ENCODE measurements around the gene ARHGEF17.

Gene ARHGEF17

DNA sequence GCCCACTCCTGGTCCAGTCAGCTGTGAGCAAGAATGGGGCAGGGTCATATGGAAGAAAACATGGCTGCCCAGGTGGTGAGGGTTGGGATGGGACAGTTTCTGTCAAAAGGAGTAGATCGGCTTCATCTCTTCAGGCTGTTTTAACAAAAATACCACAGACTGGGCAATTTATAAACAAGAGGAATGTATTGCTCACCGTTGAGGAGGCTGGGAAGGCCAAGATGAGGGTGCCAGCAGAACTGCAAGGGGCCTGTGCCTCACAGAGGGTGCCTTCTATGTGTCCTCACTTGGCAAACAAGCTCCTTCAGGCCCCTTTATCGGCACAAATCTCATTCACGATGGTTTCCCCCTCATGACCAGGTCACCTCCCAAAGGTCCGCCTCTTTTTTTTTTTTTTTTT is 50.0 kb downstream of the ARHGEF17 start:
- DNase-seq (ENCODE audit: low read depth) = no peak

DNA sequence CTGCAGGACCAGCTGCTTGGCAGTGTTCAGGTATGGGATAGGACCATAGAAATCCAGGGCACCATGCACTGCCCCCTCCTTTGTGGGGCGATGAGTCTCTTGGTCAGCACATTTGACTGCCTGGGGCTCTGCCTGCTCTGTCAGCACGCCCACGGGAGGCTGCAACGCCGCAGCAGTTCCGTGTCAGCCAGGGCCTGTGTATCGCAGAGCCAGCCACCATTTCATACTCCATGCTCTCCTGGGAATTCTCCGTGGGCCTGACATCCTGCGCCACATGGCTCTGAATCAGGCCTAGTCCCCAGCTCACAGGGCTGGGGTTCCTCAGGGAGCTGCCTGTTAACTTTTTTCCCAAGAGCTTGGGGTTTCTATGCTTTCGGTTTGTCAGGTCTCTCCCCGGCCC is 51.3 kb downstream of the ARHGEF17 start:
- no peak for DNase-seq (ENCODE audit: low read depth)

DNA sequence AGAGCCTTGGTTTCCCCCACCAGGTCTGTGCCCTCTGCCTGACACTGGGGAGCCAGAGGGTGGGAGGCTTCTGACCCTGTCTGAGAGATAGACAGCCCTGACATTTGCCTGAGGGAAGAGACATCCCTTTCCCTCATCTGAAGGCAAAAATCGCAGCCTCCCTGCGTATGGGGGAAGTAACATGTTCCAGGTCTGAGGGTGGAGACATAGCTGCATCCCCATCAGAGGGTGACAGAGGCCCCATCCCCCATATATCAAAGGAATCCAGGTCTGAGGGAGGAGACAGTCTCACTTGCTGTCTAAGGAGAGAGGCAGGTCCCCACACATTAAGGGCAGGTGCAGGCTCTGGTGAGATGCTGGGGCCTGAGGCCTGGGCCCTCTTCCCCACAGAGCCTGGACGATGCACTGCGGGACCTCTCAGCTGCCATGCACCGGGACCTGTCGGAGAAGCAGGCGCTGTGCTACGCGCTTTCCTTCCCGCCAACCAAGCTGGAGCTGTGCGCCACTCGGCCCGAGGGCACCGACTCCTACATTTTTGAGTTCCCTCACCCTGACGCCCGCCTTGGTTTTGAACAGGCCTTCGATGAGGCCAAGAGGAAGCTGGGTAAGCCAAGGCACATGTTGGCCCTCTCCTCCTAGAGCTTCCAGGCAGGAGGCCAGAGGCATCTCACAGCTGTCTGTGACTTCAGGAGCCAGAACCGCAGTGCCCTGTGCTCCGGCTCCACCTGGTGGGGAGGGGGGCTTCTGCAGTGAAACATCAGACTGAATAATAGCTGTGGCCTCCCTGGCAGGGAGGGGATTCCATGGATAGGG is 52.1 kb downstream of the ARHGEF17 start:
- DNase-seq (ENCODE audit: low read depth) = no peak

DNA sequence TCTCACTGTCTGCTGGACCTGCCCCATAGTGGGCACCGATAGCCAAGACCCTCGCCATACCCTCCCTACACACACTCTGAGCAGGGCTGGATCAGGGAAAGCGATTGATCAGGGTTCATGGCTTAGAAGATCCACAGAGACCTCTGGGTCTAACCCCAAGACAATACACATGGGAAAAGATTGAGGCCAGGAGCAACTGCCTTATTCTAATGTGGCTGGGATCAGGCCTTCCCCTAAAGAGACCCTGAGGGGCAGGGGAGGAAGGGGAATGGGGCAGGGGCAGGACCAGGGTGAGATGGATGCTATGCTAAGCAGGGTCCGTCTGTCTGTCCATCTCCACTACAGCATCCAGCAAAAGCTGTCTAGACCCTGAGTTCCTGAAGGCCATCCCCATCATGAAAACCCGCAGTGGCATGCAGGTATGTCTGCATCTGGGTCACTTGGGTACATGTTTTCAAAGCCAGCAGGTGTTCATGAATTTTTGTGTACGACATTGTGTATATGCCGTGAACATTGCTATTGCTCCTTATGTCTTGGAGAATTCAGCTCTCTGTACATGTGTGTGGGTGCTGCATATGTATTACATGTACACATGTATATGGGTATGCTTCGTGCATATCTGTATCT is 52.8 kb downstream of the ARHGEF17 start:
- DNase-seq (ENCODE audit: low read depth) = no peak

DNA sequence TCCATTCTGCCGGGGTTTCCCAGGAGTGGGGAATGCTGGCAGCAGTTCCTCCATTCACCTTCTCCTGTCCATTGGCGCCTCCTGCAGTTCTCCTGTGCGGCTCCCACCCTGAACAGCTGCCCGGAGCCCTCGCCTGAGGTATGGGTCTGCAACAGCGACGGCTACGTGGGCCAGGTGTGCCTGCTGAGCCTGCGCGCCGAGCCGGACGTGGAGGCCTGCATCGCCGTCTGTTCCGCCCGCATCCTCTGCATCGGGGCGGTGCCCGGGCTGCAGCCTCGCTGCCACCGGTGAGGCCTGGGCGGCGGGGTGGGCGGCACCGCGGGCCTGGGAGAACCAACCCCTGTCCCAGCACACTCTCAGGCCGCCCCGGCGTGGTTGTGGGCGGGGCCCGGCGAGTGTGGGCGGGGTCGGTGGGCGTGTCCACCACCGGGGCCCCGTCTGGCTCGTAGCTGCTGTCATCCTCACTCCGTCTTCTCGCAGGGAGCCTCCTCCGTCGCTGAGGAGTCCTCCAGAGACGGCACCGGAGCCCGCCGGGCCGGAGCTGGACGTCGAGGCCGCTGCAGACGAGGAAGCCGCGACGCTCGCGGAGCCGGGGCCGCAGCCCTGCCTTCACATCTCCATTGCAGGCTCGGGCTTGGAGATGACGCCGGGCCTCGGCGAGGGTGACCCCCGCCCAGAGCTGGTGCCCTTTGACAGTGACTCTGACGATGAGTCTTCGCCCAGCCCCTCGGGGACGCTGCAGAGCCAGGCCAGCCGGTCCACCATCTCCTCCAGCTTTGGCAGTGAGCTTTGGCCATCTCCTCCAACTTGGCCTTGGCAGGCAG is 54.1 kb downstream of the ARHGEF17 start:
- no peak for DNase-seq (ENCODE audit: low read depth)

DNA sequence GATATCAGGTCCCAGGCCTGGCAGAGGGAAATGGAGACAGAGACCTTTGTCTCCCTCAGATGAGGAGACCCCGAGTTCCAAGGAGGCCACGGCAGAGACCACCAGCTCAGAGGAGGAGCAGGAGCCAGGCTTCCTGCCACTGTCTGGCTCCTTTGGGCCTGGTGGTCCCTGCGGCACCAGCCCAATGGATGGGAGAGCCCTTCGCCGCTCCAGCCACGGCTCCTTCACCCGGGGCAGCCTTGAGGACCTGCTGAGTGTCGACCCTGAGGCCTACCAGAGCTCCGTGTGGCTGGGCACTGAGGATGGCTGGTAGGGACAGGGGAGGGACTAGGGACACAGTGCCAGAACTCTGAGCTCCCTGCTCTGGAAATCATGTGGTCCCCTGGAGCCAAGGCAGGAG is 55.1 kb downstream of the ARHGEF17 start:
- no peak for DNase-seq (ENCODE audit: low read depth)

DNA sequence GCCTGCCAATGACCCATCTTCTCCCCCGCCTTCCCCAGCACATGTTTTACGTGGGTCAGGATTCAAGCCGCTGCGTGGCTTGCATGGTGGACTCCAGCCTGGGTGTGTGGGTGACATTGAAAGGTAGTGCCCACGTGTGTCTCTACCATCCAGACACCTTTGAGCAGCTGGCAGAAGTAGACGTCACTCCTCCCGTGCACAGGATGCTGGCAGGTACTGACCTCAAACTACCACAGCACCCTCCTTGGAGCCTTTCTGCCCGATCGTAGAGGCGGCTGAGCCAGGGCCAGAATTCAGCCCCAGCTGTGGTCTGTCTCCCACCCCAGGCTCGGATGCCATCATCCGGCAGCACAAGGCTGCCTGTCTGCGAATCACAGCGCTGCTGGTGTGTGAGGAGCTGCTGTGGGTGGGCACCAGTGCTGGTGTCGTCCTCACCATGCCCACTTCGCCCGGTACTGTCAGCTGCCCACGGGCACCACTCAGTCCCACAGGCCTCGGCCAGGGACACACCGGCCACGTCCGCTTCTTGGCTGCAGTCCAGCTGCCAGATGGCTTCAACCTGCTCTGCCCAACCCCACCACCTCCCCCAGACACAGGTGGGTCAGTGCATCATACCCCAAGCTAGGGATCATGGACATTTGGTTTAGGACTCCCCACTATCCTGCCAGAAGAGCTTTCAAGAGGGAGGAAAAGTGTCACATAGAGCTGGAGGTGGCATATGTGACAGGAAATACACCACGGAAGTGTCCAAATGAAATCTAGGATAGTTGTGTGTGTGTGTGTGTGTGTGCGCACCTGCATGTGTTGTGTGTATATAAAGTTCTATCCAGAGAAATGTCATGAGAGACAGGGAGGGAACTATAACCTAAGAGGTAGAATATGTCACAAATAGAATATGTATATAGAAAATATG is 57.5 kb downstream of the ARHGEF17 start:
- DNase-seq (ENCODE audit: low read depth) = no peak

DNA sequence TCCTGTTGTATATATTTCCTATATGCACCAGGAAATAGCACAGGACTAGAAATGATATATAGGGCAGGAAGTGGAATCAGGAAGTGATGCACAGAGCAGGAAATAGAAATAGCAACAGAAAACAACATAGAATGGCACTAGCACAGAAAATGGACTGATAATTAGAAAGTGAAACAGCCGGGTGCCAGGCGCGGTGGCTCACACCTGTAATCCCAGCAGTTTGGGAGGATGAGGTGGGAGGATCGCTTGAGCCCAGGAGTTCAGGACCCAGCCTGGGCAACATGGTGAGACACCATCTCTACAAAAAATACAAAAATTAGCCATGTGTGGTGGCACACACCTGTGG is 58.2 kb downstream of the ARHGEF17 start:
- no peak for DNase-seq (ENCODE audit: low read depth)

DNA sequence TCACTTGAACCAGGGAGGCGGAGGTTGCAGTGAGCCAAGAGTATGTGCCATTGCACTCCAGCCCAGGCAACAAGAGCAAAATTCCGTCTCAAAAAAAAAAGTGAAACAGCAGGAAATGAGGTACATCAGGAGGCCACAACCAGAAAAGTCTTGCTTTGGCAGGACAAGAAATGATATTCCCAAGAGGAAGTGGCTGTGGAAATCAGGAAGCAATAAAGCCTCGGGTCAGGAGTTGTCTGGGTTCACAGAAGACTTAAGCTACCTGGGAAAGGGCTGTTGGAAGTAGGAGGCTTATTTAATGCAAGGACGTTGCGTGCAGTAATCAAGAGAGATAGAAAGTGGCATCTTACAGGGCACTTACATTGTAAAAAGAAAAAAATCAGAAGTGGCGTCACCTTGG is 58.9 kb downstream of the ARHGEF17 start:
- DNase-seq (ENCODE audit: low read depth) = no peak

DNA sequence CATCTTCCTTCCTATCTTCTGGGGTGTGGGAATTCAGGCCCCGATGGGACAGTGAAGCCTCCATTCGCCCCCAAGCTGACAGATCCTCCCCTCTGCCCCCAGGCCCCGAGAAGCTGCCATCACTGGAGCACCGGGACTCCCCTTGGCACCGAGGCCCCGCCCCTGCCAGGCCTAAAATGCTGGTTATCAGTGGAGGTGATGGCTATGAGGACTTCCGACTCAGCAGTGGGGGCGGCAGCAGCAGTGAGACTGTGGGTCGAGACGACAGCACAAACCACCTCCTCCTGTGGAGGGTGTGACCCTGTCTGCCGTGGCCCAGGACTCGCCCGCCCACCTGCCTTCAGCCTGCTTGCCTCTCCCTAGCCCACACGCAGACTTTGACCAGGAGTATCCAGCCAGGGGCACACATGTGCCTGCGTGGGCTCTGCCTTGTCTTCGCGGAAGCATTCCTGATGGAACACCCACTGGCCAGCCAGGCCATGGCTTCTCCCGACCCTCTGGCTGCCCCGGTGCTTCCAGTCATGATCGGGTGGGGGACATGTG is 59.5 kb downstream of the ARHGEF17 start:
- DNase-seq (ENCODE audit: low read depth) = no peak

DNA sequence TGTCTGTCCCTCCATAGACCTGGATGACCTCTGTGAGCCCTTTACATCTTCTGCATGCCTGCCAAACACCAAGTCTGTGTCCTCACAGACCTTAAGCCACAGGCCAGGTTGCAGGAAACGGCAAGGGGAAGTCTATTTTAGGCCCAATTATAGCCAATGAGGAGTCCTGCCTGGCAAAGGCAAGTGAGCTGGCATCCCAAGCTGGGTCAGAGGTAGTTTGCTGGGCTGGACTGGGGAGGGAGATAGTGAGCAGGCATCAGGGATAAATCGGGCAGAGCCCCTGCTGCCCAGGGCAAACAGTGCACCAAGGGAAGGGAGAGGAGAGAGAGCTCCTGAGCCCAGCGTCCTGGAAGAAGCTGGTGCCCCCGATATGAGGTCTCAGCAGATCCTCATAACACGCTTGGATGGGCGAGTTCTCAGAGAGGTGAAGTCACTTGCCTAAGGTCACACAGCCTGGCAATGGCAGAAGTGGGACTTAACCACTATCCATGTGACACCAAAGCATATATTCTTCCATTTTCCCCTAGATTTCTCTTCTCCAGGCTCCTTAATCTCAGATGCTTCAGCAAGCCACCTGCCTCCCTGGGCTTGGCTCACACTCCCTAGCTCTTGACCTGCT is 64.4 kb downstream of the ARHGEF17 start:
- no peak for DNase-seq (ENCODE audit: low read depth)

DNA sequence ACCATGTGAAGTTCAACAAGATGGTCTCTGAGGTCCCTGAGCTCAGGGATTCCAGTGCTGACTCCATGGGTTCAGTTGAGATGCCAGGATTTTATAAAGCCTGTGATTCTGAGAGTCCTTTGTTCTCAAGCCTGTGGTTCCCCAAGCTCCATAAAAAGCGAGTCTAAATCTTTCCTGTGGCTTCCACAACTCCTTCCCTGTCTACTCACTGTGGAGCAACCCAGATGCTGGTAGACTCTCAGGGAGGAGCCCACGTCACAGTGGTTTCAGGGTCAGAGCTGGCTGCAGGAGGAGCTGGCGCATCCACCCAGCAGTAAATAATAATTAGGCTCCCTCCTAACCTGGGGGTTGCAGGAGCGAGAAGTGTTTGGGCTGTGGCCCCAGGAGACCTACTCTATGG is 66.1 kb downstream of the ARHGEF17 start:
- no peak for DNase-seq (ENCODE audit: low read depth)

DNA sequence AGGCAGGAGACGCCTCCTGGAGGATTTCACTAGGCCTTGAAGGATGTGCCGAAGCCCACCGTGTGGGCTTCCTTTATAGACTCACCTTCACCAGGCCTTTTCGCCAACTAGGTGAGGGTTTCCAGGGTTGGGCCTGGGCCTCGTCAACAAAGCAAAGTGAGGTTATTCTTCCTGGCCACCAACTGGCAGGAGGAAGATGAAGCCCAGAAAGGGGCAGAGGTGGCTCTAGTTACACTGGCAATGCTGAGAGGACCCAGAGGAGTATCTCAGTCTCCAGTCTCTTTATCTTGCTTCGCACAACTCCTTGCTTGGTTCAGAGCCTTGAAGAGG is 67.7 kb downstream of the ARHGEF17 start:
- DNase-seq (ENCODE audit: low read depth) = no peak

DNA sequence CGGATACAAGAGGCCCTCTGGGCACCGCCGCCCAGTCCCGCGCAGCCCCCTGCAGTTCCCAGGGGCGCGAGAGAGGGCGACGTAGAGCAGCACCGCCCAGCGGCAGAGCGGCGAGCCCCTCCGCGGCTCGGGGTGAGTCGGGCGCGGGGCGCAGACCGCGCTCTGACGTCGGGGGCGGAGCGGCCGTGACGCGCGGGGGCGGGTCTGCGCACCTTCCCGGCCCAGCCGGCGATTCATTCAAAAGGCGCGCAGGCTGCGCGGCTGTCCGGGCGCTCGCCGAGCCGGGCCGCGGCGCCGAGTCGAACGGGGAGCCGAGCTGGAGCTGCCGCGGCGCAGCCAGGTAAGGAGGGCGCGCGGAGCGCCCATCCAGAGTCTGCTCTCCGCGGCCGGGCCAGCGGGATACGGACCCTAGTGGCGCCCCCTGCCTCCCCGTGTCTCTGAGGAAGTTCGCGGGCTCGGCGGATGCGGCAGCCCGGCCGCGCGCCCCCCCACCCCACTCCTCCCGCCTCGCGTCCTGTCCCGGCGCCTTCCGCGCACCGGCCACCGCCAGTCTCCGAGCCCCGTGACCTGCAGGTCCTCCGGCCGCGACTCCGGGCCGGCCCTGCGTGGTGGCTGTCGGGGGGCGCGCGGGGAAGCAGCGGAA is 68.2 kb downstream of the ARHGEF17 start, which contains the start of gene RELT:
RELT (plus strand) TSS at position 240 of the 643 bp plus-strand sequence. CDS start 12,738 bp downstream, outside the sequence.
- peak; percentile 79 for DNase-seq (ENCODE audit: low read depth)

DNA sequence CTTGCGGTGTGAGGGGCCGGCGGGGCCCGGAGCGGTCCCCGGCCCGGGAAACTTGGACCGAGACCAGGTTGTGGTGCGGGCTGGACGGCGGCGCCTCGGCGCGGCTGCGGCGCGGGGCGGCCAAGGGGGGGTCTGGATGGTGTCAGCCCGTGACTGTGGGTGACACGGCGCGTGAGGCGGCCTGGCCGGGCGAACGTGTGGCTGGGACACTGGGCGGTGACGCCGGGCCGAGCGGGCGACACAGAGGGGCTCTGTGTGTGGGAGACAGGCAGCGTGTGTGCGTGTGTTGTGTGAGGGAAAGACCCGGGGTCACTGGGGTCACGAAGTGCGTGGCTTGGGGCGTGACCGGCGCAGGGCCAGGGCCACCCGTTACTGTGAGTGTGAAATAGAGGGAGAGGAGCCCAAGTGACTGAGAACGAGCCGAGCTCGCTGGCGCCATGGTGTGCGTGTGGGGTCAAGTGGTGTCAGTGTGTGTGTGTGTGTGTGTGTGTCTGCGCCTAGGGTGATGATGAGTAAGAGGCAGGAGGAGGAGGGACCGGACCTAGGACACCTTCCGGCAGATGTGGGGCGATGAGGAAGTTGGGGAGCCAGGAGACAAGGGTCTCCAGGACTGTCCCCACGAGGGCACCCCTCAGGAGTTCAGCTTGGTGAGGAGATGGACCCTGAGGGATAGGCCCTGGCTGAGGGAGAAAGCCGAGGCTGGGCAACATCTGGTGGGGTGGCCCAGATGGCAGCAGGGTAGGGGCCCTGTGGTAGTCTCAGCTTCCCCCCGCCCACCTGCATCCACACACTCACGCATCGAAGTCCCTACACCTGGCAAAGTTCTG is 68.9 kb downstream of the ARHGEF17 start:
- peak; percentile 48 for DNase-seq (ENCODE audit: low read depth)

DNA sequence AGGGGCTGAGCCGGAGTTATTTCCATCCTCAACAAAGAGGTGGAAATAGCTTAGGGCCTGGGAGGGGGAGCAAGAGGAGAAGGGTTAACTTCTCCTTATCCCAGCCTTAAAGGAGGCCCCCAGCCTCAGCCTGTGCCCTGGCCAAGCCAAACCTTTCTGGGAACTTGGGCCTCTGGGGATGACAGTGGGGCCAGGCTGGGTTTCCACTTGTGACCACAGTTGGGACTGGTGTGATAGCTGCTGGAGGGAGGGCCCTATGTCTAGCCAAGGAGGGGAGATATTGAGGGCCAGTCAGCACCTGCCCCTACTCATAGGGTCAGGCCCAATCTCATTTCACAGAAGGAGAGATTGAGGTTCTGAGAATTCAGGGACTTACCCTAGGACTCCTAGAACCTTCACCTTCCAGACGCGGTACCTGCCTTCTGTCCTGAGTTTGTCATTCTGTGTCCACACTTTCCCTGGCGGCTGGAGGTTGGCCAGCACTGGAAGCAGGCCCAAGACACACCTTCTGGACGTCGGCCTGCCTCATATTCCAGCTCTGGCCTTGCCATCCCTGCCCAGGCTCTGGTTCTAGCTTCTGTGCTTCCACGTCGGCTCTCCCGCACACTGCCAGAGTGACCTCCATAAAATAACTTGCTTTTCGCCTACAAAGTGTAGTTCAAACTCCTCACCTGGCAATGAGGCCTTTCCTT is 71.3 kb downstream of the ARHGEF17 start:
- DNase-seq (ENCODE audit: low read depth) = no peak

DNA sequence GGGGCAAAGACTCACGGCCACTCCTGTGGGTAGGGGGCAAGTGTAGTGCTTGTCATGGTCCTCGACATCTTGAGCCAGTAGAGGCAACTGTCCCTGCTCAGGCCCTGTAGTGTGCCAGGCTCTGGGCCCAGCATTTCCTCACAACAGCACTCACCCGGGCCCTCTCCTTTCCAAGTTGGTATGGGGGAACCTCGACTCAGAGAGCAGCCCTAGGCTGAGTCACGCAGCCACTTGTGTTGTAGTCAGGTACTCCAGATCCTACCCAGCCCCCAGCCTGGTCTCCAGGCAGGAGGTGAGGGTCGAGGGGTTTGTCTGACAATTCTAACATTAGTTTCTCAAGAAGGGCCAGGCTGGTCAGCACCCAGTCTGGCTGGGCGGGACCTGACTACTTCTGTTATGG is 72.3 kb downstream of the ARHGEF17 start:
- DNase-seq (ENCODE audit: low read depth) = no peak

DNA sequence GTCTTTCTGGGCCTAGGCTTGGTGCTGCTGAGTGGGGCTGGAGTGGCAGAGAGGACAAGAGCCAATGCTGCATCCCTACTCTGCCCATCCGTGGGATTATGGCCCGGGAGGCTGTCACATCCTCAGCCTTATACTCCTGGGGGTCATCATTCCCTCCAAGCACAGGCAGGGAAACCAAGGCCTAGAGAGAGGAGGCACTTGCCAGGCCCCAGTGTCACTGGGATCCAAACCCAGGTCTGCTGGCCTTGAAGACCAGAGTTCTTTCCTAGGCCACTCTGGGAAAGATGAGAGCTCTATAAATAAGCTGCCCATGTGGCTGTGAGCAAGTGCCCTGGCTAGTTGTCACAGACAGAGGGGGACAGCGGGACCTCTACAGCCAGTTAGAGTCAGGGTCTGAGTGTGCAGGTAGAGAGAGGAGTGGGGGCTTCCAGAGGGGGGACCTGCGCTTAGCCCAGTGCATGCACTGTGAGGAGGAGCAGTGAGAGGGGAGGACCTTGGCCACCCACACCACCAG is 72.9 kb downstream of the ARHGEF17 start:
- no peak for DNase-seq (ENCODE audit: low read depth)

DNA sequence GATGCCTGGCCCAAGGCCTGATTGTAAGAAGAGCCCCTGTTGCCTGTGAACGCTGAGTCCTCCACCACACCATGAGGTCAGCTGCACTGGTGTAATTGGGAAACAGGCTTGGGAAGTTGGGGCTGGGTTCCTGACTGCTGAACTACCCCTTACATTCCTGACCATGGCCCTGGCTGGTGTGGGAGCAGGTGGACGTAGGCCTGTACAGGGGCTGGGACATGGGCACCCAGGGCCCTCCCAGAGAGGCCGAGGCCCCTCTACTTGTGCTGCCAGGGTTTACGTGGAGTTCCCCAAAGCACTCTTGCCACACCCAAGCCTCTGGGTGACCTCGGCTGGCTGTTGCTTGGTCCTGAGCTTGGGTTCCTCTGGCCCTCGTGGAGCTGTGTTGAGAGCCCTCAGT is 73.5 kb downstream of the ARHGEF17 start:
- no peak for DNase-seq (ENCODE audit: low read depth)
